PC-9 (cell line): ENCODE data around the gene SNX4. TPM values are rescaled to one million over a fixed set of nuclear protein-coding genes. Genes with fewer than 3 reads are reported as not detected.

Experiments
- BruUV-seq: library from RNA; stranded (reverse); fragments of 400-500 nt; replicated peaks from 2 replicates; lab custom pipeline; 2021; lab: Mats Ljungman, UMichigan
- CTCF ChIA-PET: fragments of 300-600 bp; sonication (Branson Sonifier 250); formaldehyde crosslinking; loops from one replicate; lab custom pipeline; 2022; ENCODE audit warnings: antibody characterized with exemption; lab: Charles Lee
- POLR2A ChIA-PET: fragments of 300-600 bp; sonication (Branson Sonifier 250); formaldehyde crosslinking; loops from one replicate; lab custom pipeline; 2022; ENCODE audit warnings: antibody characterized with exemption; ENCODE audit not compliant: unreplicated experiment; lab: Charles Lee
- DNase-seq, 2 experiments: peaks; one replicate each; pipeline versions ENCODE4 v3.0.0 to v3.0.0-alpha.2; 2015 to 2022; ENCODE audit warnings: mixed read lengths in 1 of 2
- H2AFZ ChIP-seq: fragments of 200-600 bp; sonication (generic); 2 replicates; pipeline ENCODE4 v1.8.1; 2017; ENCODE audit warnings: antibody characterized with exemption
- H3F3A ChIP-seq: fragments of 200-600 bp; sonication (generic); 2 replicates; pipeline ENCODE4 v1.8.1; 2017; ENCODE audit warnings: antibody characterized with exemption, mild to moderate bottlenecking, low read depth; ENCODE audit not compliant: insufficient read depth
- H3K27ac ChIP-seq: fragments of 200-600 bp; sonication (generic); 2 replicates; pipeline ENCODE4 v1.6.1; 2016; ENCODE audit warnings: mixed run types
- H3K27me3 ChIP-seq: fragments of 200-600 bp; sonication (generic); 2 replicates; pipeline ENCODE4 v1.6.1; 2016; ENCODE audit warnings: low read depth, mixed run types; ENCODE audit not compliant: insufficient read depth
- H3K36me3 ChIP-seq: fragments of 200-600 bp; sonication (generic); 2 replicates; pipeline ENCODE4 v1.6.1; 2016; ENCODE audit warnings: low read depth, mixed run types
- H3K4me1 ChIP-seq: fragments of 200-600 bp; sonication (generic); replicated peaks from 2 replicates; pipeline ENCODE4 v1.6.1; 2016; ENCODE audit warnings: mixed run types; ENCODE audit not compliant: insufficient read depth
- H3K4me2 ChIP-seq: fragments of 200-600 bp; sonication (generic); 2 replicates; pipeline ENCODE4 v1.6.1; 2017; ENCODE audit warnings: mixed run types
- H3K4me3 ChIP-seq: fragments of 200-600 bp; sonication (generic); 2 replicates; pipeline ENCODE4 v1.6.1; 2016; ENCODE audit warnings: mixed run types
- H3K79me2 ChIP-seq: fragments of 200-600 bp; sonication (generic); 2 replicates; pipeline ENCODE4 v1.6.1; 2017; ENCODE audit warnings: low read depth, mixed run types
- H3K9me2 ChIP-seq: fragments of 200-600 bp; sonication (generic); 2 replicates; pipeline ENCODE4 v1.8.1; 2017; ENCODE audit warnings: mild to moderate bottlenecking; ENCODE audit not compliant: insufficient read depth
- H3K9me3 ChIP-seq: fragments of 200-600 bp; sonication (generic); 2 replicates; pipeline ENCODE4 v1.8.1; 2016; ENCODE audit warnings: low read depth; ENCODE audit not compliant: insufficient read depth
- H4K20me1 ChIP-seq: fragments of 200-600 bp; sonication (generic); 2 replicates; pipeline ENCODE4 v1.8.1; 2017; ENCODE audit not compliant: insufficient read depth
- EZH2 ChIP-seq: fragments of 200-600 bp; sonication (generic); IDR thresholded peaks from 2 replicates; pipeline ENCODE4 v1.8.0; 2017; ENCODE audit warnings: antibody characterized with exemption, low read depth
- intact Hi-C: fragments of 100-400 bp; cut with micrococcal nuclease; formaldehyde crosslinking; loops from one replicate; pipeline ENCODE4 v1.10.0; 2022; ENCODE audit not compliant: unreplicated experiment
- total RNA-seq: library from RNA; stranded (reverse); gene quantifications from 2 replicates; pipeline ENCODE4 v1.2.3, GENCODE V29; 2021
- TF ChIP-seq, protein P1 (sequence below): fragments of 200-600 bp; sonication (generic); conservative IDR thresholded peaks from 2 replicates; pipeline ENCODE4 v1.6.1; 2017; ENCODE audit warnings: mixed run types, antibody characterized with exemption, mild to moderate bottlenecking, moderate library complexity

Gene SNX4
- total RNA-seq, 1 experiment from 2014 or later, result 28.6 TPM

DNA sequence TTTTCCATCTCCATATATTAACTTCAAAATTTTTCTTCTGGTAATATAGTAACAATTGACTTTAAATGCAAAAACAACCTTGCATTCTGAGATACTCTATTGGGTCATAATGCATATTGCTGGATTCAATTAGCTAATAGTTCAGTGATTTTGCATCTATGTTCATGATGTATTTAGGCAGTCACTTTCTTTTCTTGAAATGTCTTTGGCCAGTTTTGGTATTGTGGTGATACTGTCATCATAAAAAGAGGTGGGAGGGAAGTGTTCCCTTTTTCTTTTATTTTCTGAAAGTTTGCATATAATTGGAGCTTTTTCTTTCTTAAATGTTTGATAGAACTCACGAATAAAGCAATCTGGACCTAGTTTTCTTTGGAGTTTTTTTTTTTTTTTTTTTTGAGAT, 77.5 kb downstream of the SNX4 start:
- TF ChIP-seq, protein P1, sequence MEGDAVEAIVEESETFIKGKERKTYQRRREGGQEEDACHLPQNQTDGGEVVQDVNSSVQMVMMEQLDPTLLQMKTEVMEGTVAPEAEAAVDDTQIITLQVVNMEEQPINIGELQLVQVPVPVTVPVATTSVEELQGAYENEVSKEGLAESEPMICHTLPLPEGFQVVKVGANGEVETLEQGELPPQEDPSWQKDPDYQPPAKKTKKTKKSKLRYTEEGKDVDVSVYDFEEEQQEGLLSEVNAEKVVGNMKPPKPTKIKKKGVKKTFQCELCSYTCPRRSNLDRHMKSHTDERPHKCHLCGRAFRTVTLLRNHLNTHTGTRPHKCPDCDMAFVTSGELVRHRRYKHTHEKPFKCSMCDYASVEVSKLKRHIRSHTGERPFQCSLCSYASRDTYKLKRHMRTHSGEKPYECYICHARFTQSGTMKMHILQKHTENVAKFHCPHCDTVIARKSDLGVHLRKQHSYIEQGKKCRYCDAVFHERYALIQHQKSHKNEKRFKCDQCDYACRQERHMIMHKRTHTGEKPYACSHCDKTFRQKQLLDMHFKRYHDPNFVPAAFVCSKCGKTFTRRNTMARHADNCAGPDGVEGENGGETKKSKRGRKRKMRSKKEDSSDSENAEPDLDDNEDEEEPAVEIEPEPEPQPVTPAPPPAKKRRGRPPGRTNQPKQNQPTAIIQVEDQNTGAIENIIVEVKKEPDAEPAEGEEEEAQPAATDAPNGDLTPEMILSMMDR, result no peak
- no peak for TF ChIP-seq EZH2
- ChIA-PET CTCF (interaction anchor here (0.6 kb wide), 1 partner anchor 103 kb away, joined by 6 read pairs; no protein-coding TSS in a partner anchor), POLR2A (no interaction called here)
- BruUV-seq, result no TSS peak
- Histone ChIP-seq H3K4me1 (peaks cover 7% of the 10 kb centered on the region), H3K4me3 (no peak overlapping the region; the same call in 1 of the 2 replicates), H3K9me2 (no peaks in the 10 kb centered on the region), H3K27ac (no peak overlapping the region), H3K36me3 (0 out of 2 replicates have a peak, but pooled peaks cover 6% of the 10 kb centered on the region), H3K9me3 (no peaks in the 10 kb centered on the region), H3K4me2 (no peak overlapping the region), H4K20me1 (no peaks in the 10 kb centered on the region), H3K79me2 (no peaks in the 10 kb centered on the region), H3F3A (peaks cover 8% of the 10 kb centered on the region; the same call in 1 of the 2 replicates), H2AFZ (no peak overlapping the region), H3K27me3 (no peaks in the 10 kb centered on the region)
- intact Hi-C loops, result no loop called here
- DNase-seq, result no peak

DNA sequence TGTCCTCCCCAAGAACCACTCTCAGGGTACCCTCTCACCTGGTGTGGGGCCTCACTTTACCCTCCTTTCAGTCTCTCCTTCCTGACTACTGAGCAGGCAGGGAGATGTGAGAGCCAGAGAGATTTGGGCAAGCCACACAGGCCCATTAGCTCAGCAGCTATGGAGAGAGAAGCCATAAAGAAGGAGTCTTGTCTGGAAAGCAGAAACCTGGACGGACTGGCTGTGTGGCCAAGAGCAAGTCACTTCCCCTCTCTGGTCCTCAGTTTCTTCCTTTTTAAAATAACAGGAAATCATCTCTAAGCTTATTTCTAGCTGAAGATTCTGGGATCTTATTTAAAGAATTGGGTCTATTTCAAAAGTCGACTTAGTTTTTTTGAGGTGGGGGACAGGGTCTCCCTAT, 79.0 kb downstream of the SNX4 start:
- Histone ChIP-seq H3K9me2 (no peaks in the 10 kb centered on the region), H3K4me3 (no peak overlapping the region), H3K27me3 (no peaks in the 10 kb centered on the region), H3K36me3 (0 out of 2 replicates have a peak, but pooled peaks cover 6% of the 10 kb centered on the region), H3K9me3 (no peaks in the 10 kb centered on the region), H3F3A (peaks cover 8% of the 10 kb centered on the region; the same call in 1 of the 2 replicates), H3K4me1 (peaks cover 7% of the 10 kb centered on the region), H4K20me1 (no peaks in the 10 kb centered on the region), H3K27ac (no peak overlapping the region), H3K79me2 (no peaks in the 10 kb centered on the region), H3K4me2 (no peak overlapping the region), H2AFZ (no peak overlapping the region)
- no peak for TF ChIP-seq EZH2
- TF ChIP-seq, protein P1, result no peak
- ChIA-PET CTCF (interaction anchor here (0.6 kb wide), 1 partner anchor 12 kb away, joined by 3 read pairs; no protein-coding TSS in a partner anchor), POLR2A (interaction anchor here (0.6 kb wide), 2 partner anchors 25 to 148 kb away, joined by 5 read pairs; no protein-coding TSS in a partner anchor)
- BruUV-seq, result no TSS peak
- intact Hi-C loops, result no loop called here
- DNase-seq, result no peak

DNA sequence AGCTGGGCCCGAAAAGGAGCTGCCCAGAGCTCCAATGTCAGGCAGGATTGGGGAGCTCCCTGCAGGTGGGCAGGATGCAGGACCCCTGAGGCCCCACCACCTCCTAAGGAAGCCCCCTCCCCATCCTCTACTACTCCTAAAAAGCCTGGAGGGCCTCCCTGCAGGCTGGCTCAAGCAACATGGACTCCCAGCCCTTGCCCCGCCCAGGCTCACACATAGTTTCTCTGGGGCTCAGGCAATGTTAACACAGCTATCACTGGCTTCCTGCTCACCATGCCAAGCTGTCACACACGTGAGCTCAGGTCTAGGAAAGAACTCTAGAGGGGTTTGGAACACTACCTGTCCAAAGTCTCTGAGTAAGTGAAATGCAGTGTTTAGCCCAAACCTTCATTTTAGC, 79.4 kb downstream of the SNX4 start:
- POLR2A ChIA-PET, result interaction anchor here (0.6 kb wide), 2 partner anchors 25 to 148 kb away, joined by 5 read pairs; no protein-coding TSS in a partner anchor

More for the DNA sequence above, 79.4 kb downstream of the SNX4 start:
- Histone ChIP-seq H3K27me3 (no peaks in the 10 kb centered on the region), H3K4me2 (no peak overlapping the region), H3K27ac (no peak overlapping the region), H3K4me3 (no peak overlapping the region), H3K4me1 (peaks cover 7% of the 10 kb centered on the region), H3K9me3 (no peaks in the 10 kb centered on the region), H3F3A (peaks cover 8% of the 10 kb centered on the region; the same call in 1 of the 2 replicates), H3K79me2 (no peaks in the 10 kb centered on the region), H3K36me3 (0 out of 2 replicates have a peak, but pooled peaks cover 6% of the 10 kb centered on the region), H2AFZ (no peak overlapping the region), H4K20me1 (no peaks in the 10 kb centered on the region), H3K9me2 (no peaks in the 10 kb centered on the region)
- no TSS peak for BruUV-seq
- peak in 1 of 2 experiments; percentile 23 for DNase-seq
- intact Hi-C loops, result no loop called here
- CTCF ChIA-PET, result interaction anchor here (0.6 to 0.7 kb wide), 2 partner anchors 12 to 856 kb away, joined by 3 read pairs; no protein-coding TSS in a partner anchor
- TF ChIP-seq, protein P1, result no peak
- TF ChIP-seq EZH2, result no peak
